Liver (tissue), 10 donors: ENCODE data around the gene SEPHS2. TPM values are rescaled to one million over a fixed set of nuclear protein-coding genes. Genes with fewer than 3 reads are reported as not detected.

Experiments used
- DNase-seq: peaks from one replicate; pipeline ENCODE4 v3.0.0-alpha.2; 2017; ENCODE audit warnings: low spot score
- H3K27ac ChIP-seq, 2 donors: one replicate each; pipeline ENCODE4 v1.7.0; 2013; ENCODE audit warnings: inconsistent platforms in 2 of 2, low read length in 2 of 2, control low read depth in 1 of 2, low read depth in 1 of 2, mild to moderate bottlenecking in 1 of 2
- H3K27me3 ChIP-seq, 4 donors: one replicate each; pipeline versions ENCODE4 v1.6.1 to v1.7.0; 2013; ENCODE audit warnings: low read length in 3 of 4, inconsistent platforms in 1 of 4, mild to moderate bottlenecking in 1 of 4, moderate library complexity in 1 of 4; ENCODE audit not compliant: control insufficient read depth in 4 of 4, insufficient read depth in 4 of 4
- H3K36me3 ChIP-seq, 4 donors: one replicate each; pipeline versions ENCODE4 v1.6.1 to v1.7.0; 2013; ENCODE audit warnings: low read length in 3 of 4, mild to moderate bottlenecking in 3 of 4, low read depth in 1 of 4, moderate library complexity in 1 of 4; ENCODE audit not compliant: control insufficient read depth in 4 of 4, insufficient read depth in 3 of 4
- H3K4me1 ChIP-seq, 4 donors: one replicate each; pipeline versions ENCODE4 v1.6.1 to v1.7.0; 2013; ENCODE audit warnings: low read length in 3 of 4, mild to moderate bottlenecking in 3 of 4, moderate library complexity in 1 of 4; ENCODE audit not compliant: control insufficient read depth in 4 of 4, insufficient read depth in 4 of 4
- H3K4me3 ChIP-seq, 3 donors: one replicate each; pipeline versions ENCODE4 v1.6.1 to v1.7.0; 2013; ENCODE audit warnings: low read length in 3 of 3, control low read depth in 1 of 3, low read depth in 1 of 3, mild to moderate bottlenecking in 1 of 3
- H3K9ac ChIP-seq, 2 donors: one replicate each; pipeline ENCODE4 v1.7.0; 2013; ENCODE audit warnings: low read length in 2 of 2, mild to moderate bottlenecking in 2 of 2, moderate library complexity in 2 of 2, control low read depth in 1 of 2, low read depth in 1 of 2
- H3K9me3 ChIP-seq, 4 donors: one replicate each; pipeline versions ENCODE4 v1.6.1 to v1.7.0; 2013; ENCODE audit warnings: low read length in 3 of 4; ENCODE audit not compliant: control insufficient read depth in 4 of 4
- CTCF ChIP-seq: fragments of 150-350 bp; IDR thresholded peaks from 2 replicates; pipeline ENCODE4 v1.5.1; 2017; ENCODE audit warnings: improper control_type of control experiment, low read depth, low read length; ENCODE audit not compliant: missing input control
- FOXA2 ChIP-seq: IDR thresholded peaks from 2 replicates; pipeline ENCODE4 v1.6.1; 2016; ENCODE audit warnings: antibody characterized with exemption
- GABPA ChIP-seq, 2 donors: IDR thresholded peaks in 1 of 2; conservative IDR thresholded peaks in 1 of 2; 2 replicates each; pipeline ENCODE4 v1.6.1; 2016; ENCODE audit warnings: antibody characterized with exemption in 2 of 2, mild to moderate bottlenecking in 1 of 2, moderate library complexity in 1 of 2
- HNF4G ChIP-seq: IDR thresholded peaks from 2 replicates; pipeline ENCODE4 v1.6.1; 2016; ENCODE audit warnings: antibody characterized with exemption
- RAD21 ChIP-seq, 2 donors: IDR thresholded peaks; 2 replicates each; pipeline ENCODE4 v1.6.1; 2016; ENCODE audit warnings: antibody characterized with exemption in 2 of 2, mild to moderate bottlenecking in 2 of 2
- REST ChIP-seq: IDR thresholded peaks from 2 replicates; pipeline ENCODE4 v1.6.1; 2016; ENCODE audit warnings: antibody characterized with exemption, mild to moderate bottlenecking
- RXRA ChIP-seq, 2 donors: IDR thresholded peaks; 2 replicates each; pipeline ENCODE4 v1.6.1; 2017 to 2018; ENCODE audit warnings: antibody characterized with exemption in 2 of 2, mild to moderate bottlenecking in 1 of 2
- TAF1 ChIP-seq: conservative IDR thresholded peaks from 2 replicates; pipeline ENCODE4 v1.6.1; 2016; ENCODE audit warnings: antibody characterized with exemption, mild to moderate bottlenecking
- WGBS: extraction: QIAGEN DNeasy Blood & Tissue Kit; methylation state at CpG from one replicate; pipeline ENCODE4 v1.1.7; 2013; 5-methylcytosine and 5-hydroxymethylcytosine counted together
- polyA plus RNA-seq, 2 donors: library from polyadenylated mRNA; stranded (reverse) in 1 of 2; unstranded in 1 of 2; fragments of 200-250 nt in 1 of 2; fragments of >200 nt in 1 of 2; fragmentation: Nextera tagmentation in 1 of 2; extraction: Ambion mirVana in 1 of 2; gene quantifications; one replicate each; pipeline versions ENCODE4 v1.2.1 to v1.2.3, GENCODE V29; 2013 to 2015
- small RNA-seq: library from RNA; depleted of rRNA; stranded (forward); fragments of <200 nt; gene quantifications from one replicate; pipeline ENCODE3, GENCODE V24; 2014
- total RNA-seq, 2 donors: library from RNA; depleted of rRNA; stranded (reverse); fragments of >200 nt; gene quantifications; one replicate each; pipeline ENCODE4 v1.2.3, GENCODE V29; 2014
- TF ChIP-seq, protein P1 (sequence below): IDR thresholded peaks from 2 replicates; pipeline ENCODE4 v1.6.1; 2016; ENCODE audit warnings: antibody characterized with exemption
- donor health status: healthy.
- donor health status: healthy.
- donor health status: healthy.
- donor health status: healthy.
- donor health status: healthy.

SEPHS2 gene
- total and polyA plus RNA-seq, 4 donors = 50.1 to 241 (median 132) TPM

DNA sequence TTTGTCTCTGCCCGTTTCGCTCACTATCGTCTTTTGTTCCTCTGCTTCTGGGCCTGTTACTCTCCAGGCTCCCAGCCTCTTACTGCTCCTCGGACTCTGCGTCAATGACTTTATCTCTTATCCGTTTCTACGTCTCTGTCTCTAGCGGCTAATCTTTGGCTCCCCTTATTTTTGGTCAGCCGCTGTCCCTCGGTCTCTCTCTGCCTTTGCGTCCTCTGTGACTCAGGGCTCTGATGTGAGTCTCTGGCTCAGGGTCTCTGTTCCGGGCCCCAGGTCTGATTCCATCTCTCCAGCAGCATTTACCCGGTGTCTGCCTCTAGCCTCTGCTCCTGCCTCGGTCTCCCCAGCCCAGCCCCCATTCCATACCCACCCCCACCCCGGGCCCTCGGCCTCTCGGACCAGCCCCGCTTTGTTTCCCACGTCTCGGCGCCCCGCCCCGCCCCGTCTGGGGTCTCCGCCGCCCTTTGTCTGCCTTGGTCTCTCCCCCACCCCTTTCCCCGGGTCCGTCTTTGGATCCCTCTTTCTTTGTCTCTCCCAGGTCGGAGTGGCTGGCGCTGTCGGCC is 51.0 kb downstream of the SEPHS2 start:
- no peak for DNase-seq
- WGBS = 16% methylated on average over 31 of the region's 31 CpGs
- H3K36me3 ChIP-seq = peaks cover 0 to 3% (median 1%) of the 10 kb centered on the region in 4 donors
- no peaks in the 10 kb centered on the region for H3K27me3 ChIP-seq
- peak overlapping the region in 1 of 2 donors; percentile 16 for H3K9ac ChIP-seq
- TF ChIP-seq TAF1 (no peak), HNF4G (no peak), REST (no peak), RAD21 (IDR thresholded peaks at IDR 0.05) (no peak), FOXA2 (no peak), CTCF (no peak), RXRA (IDR thresholded peaks at IDR 0.05) (no peak), GABPA (IDR thresholded peaks at IDR 0.05 in 1 of 2, conservative IDR thresholded peaks at IDR 0.05 in 1 of 2) (no peak)
- TF ChIP-seq, protein P1, sequence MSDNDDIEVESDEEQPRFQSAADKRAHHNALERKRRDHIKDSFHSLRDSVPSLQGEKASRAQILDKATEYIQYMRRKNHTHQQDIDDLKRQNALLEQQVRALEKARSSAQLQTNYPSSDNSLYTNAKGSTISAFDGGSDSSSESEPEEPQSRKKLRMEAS = no peak
- peaks cover 2 to 17% (median 11%) of the 10 kb centered on the region in 4 donors for H3K4me1 ChIP-seq
- H3K27ac ChIP-seq = peak overlapping the region; percentile 51 to 78
- no peaks in the 10 kb centered on the region for H3K9me3 ChIP-seq
- H3K4me3 ChIP-seq = peak overlapping the region; percentile 54 to 96 (median 55)

Small RNA genes within 50 kb of the gene (small RNA-seq; reads per million reads assigned to genes)
- gene RF00019 (not detected), gene RF00406 (0.42 reads per million, percentile 47 among the genes with 10 or more reads in this experiment), gene RNU7-61P (not detected)

Other genes starting within 250 kb of the SEPHS2 start
- gene SULT1A3, start 246.6 kb downstream of the SEPHS2 start, total RNA-seq = 1 to 10 TPM; 2.8 to 9.4 TPM
- 10 to 100 TPM; 12.6 to 13.8 TPM for gene SULT1A3, start 246.6 kb downstream of the SEPHS2 start, polyA plus RNA-seq
- gene NPIPB13, start 197.4 kb downstream of the SEPHS2 start, total RNA-seq = 1 to 10 TPM; 1.3 to 1.5 TPM
- gene NPIPB13, start 197.4 kb downstream of the SEPHS2 start, polyA plus RNA-seq = 1 to 10 TPM in 1 of 2 donors, under 1 TPM in 1; 0.70 to 1.4 TPM
- gene CD2BP2, start 90.6 kb downstream of the SEPHS2 start, total RNA-seq = 10 to 100 TPM; 10.0 TPM
- gene CD2BP2, start 90.6 kb downstream of the SEPHS2 start, polyA plus RNA-seq = 10 to 100 TPM; 13.4 to 15.4 TPM
- gene TBC1D10B, start 75.4 kb downstream of the SEPHS2 start, total RNA-seq = 10 to 100 TPM; 16.1 to 16.5 TPM
- 1 to 10 TPM; 3.6 to 9.2 TPM for gene TBC1D10B, start 75.4 kb downstream of the SEPHS2 start, polyA plus RNA-seq
- under 1 TPM in 1 of 2 donors, not detected in 1; 0.70 TPM for gene MYL11, start 71.1 kb downstream of the SEPHS2 start, total RNA-seq
- not detected for gene MYL11, start 71.1 kb downstream of the SEPHS2 start, polyA plus RNA-seq
- gene SEPTIN1, start 63.3 kb downstream of the SEPHS2 start, total RNA-seq = 1 to 10 TPM in 1 of 2 donors, under 1 TPM in 1; 0.42 to 1.0 TPM
- gene SEPTIN1, start 63.3 kb downstream of the SEPHS2 start, polyA plus RNA-seq = 1 to 10 TPM; 1.4 to 2.8 TPM
- gene ZNF48, start 50.5 kb downstream of the SEPHS2 start, total RNA-seq = 1 to 10 TPM; 3.2 to 4.7 TPM
- 1 to 10 TPM; 2.3 to 3.0 TPM for gene ZNF48, start 50.5 kb downstream of the SEPHS2 start, polyA plus RNA-seq
- 1 to 10 TPM; 2.6 to 8.0 TPM for gene ZNF771, start 38.3 kb downstream of the SEPHS2 start, total RNA-seq
- gene ZNF771, start 38.3 kb downstream of the SEPHS2 start, polyA plus RNA-seq = 1 to 10 TPM; 5.2 to 5.3 TPM
- gene DCTPP1, start 15.8 kb downstream of the SEPHS2 start, total RNA-seq = 10 to 100 TPM in 1 of 2 donors, 1 to 10 TPM in 1; 6.0 to 12.0 TPM
- 10 to 100 TPM; 18.1 to 18.8 TPM for gene DCTPP1, start 15.8 kb downstream of the SEPHS2 start, polyA plus RNA-seq
- gene ITGAL, start 26.9 kb upstream of the SEPHS2 start, total RNA-seq = 10 to 100 TPM in 1 of 2 donors, 1 to 10 TPM in 1; 9.4 to 11.8 TPM
- 1 to 10 TPM; 4.3 to 4.4 TPM for gene ITGAL, start 26.9 kb upstream of the SEPHS2 start, polyA plus RNA-seq
- 10 to 100 TPM in 1 of 2 donors, 1 to 10 TPM in 1; 8.9 to 12.8 TPM for gene ZNF768, start 80.7 kb upstream of the SEPHS2 start, total RNA-seq
- gene ZNF768, start 80.7 kb upstream of the SEPHS2 start, polyA plus RNA-seq = 10 to 100 TPM in 1 of 2 donors, 1 to 10 TPM in 1; 2.2 to 16.9 TPM
- gene ZNF747, start 89.0 kb upstream of the SEPHS2 start, total RNA-seq = 10 to 100 TPM in 1 of 2 donors, 1 to 10 TPM in 1; 6.9 to 10.5 TPM
- 1 to 10 TPM; 3.8 to 6.2 TPM for gene ZNF747, start 89.0 kb upstream of the SEPHS2 start, polyA plus RNA-seq
- 1 to 10 TPM; 5.0 to 6.8 TPM for gene ZNF764, start 112.5 kb upstream of the SEPHS2 start, total RNA-seq
- 1 to 10 TPM; 1.6 to 3.4 TPM for gene ZNF764, start 112.5 kb upstream of the SEPHS2 start, polyA plus RNA-seq
- 1 to 10 TPM; 3.4 to 3.7 TPM for gene ZNF688, start 125.8 kb upstream of the SEPHS2 start, total RNA-seq
- 1 to 10 TPM; 5.8 to 8.9 TPM for gene ZNF688, start 125.8 kb upstream of the SEPHS2 start, polyA plus RNA-seq
- gene ZNF785, start 139.8 kb upstream of the SEPHS2 start, total RNA-seq = 1 to 10 TPM; 4.5 to 5.9 TPM
- 1 to 10 TPM; 1.8 to 2.0 TPM for gene ZNF785, start 139.8 kb upstream of the SEPHS2 start, polyA plus RNA-seq
- gene ZNF689, start 164.5 kb upstream of the SEPHS2 start, total RNA-seq = 1 to 10 TPM; 4.6 to 5.8 TPM
- gene ZNF689, start 164.5 kb upstream of the SEPHS2 start, polyA plus RNA-seq = 1 to 10 TPM; 2.6 to 4.0 TPM
- 1 to 10 TPM; 7.5 to 9.1 TPM for gene PRR14, start 205.1 kb upstream of the SEPHS2 start, total RNA-seq
- gene PRR14, start 205.1 kb upstream of the SEPHS2 start, polyA plus RNA-seq = 10 to 100 TPM in 1 of 2 donors, 1 to 10 TPM in 1; 8.6 to 13.5 TPM
- gene FBRS, start 212.6 kb upstream of the SEPHS2 start, total RNA-seq = 10 to 100 TPM in 1 of 2 donors, 1 to 10 TPM in 1; 7.3 to 15.1 TPM
- gene FBRS, start 212.6 kb upstream of the SEPHS2 start, polyA plus RNA-seq = 10 to 100 TPM in 1 of 2 donors, 1 to 10 TPM in 1; 4.1 to 15.5 TPM